Measurements from ENCODE around the gene NQO2. TPM values are rescaled to one million over a fixed set of nuclear protein-coding genes. Genes with fewer than 3 reads are reported as not detected.

Gene NQO2
- total RNA-seq, 3 donors from 2014 or later (not counting 1 experiment from before 2014, with no cell fraction given) = 13.1 to 21.7 (median 16.2) TPM

DNA sequence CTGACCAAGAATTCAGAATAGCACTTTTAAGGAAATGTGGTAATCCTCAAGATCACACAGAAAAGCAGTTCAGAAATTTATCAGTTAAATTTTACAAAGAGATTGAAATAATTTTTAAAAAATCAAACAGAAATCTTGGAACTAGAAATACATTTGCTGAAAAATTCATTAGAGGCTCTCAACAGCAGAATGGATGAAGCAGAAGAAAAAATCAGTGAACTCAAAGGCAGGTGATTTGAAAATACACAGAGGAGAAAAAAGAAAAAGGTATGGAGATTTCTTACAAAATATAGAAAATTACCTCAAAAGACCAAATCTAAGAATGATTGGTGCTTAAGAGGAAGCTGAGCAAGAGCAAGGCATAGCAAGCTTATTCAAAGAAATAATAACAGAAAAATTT, 11.5 kb downstream of the NQO2 start:
- H3K4me1 Mint-ChIP-seq = peaks cover 4 to 11% of the 10 kb centered on the region in 2 donors
- no peak overlapping the region for H3K27ac ChIP-seq (ENCODE audit: low read length)
- no peak for DNase-seq
- H3K27ac Mint-ChIP-seq = no peak overlapping the region
- no peak for ATAC-seq
- TF ChIP-seq, protein P1, sequence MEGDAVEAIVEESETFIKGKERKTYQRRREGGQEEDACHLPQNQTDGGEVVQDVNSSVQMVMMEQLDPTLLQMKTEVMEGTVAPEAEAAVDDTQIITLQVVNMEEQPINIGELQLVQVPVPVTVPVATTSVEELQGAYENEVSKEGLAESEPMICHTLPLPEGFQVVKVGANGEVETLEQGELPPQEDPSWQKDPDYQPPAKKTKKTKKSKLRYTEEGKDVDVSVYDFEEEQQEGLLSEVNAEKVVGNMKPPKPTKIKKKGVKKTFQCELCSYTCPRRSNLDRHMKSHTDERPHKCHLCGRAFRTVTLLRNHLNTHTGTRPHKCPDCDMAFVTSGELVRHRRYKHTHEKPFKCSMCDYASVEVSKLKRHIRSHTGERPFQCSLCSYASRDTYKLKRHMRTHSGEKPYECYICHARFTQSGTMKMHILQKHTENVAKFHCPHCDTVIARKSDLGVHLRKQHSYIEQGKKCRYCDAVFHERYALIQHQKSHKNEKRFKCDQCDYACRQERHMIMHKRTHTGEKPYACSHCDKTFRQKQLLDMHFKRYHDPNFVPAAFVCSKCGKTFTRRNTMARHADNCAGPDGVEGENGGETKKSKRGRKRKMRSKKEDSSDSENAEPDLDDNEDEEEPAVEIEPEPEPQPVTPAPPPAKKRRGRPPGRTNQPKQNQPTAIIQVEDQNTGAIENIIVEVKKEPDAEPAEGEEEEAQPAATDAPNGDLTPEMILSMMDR (IDR thresholded peaks at IDR 0.05) = no peak
- no peaks in the 10 kb centered on the region for H3K4me1 ChIP-seq (ENCODE audit: control insufficient read depth, insufficient read depth, low read length)
- H3K36me3 Mint-ChIP-seq = peaks cover 41% of the 10 kb centered on the region
- H3K4me3 ChIP-seq (ENCODE audit: low read length) = no peak overlapping the region
- peaks cover 12% of the 10 kb centered on the region for H3K9me3 ChIP-seq (ENCODE audit: control insufficient read depth, insufficient read depth, low read length)
- intact Hi-C loops (cut with micrococcal nuclease) = no loop called here
- peaks cover 0 to 12% of the 10 kb centered on the region in 2 donors for H3K9me3 Mint-ChIP-seq
- H3K4me3 Mint-ChIP-seq = no peak overlapping the region
- H3K36me3 ChIP-seq (ENCODE audit: control insufficient read depth, insufficient read depth, low read length) = peaks cover 46% of the 10 kb centered on the region
- H3K27me3 ChIP-seq (ENCODE audit: control insufficient read depth, insufficient read depth, low read length) = no peaks in the 10 kb centered on the region
- H3K27me3 Mint-ChIP-seq (ENCODE audit: low read depth in 2 of 2) = no peaks in the 10 kb centered on the region

DNA sequence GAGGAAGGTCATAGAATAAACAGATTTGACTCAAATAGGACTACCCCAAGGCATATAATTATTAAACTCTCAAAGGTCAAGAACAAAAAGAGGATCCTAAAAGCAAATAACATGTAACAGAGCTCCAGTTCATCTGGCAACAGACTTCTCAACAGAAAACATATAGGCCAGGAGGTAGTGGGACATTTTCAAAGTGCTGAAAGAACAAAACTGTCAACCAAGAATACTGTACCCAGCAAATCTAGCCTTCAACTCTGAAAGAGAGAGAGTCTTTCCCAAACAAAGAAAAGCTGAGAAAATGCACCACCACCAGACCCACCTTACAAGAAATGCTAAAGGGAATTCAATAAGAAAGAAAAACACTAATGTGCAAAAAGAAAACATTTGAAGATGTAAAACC, 11.9 kb downstream of the NQO2 start:
- Histone ChIP-seq H3K27ac (ENCODE audit: low read length) (no peak overlapping the region), H3K27me3 (ENCODE audit: control insufficient read depth, insufficient read depth, low read length) (no peaks in the 10 kb centered on the region), H3K9me3 (ENCODE audit: control insufficient read depth, insufficient read depth, low read length) (peaks cover 12% of the 10 kb centered on the region), H3K4me3 (ENCODE audit: low read length) (no peak overlapping the region), H3K4me1 (ENCODE audit: control insufficient read depth, insufficient read depth, low read length) (no peaks in the 10 kb centered on the region), H3K36me3 (ENCODE audit: control insufficient read depth, insufficient read depth, low read length) (peaks cover 43% of the 10 kb centered on the region)
- no peak overlapping the region for H3K27ac Mint-ChIP-seq
- TF ChIP-seq, protein P1 (IDR thresholded peaks at IDR 0.05) = no peak
- H3K27me3 Mint-ChIP-seq (ENCODE audit: low read depth in 2 of 2) = no peaks in the 10 kb centered on the region
- intact Hi-C loops (cut with micrococcal nuclease) = no loop called here
- DNase-seq (no peak), ATAC-seq (no peak)
- H3K9me3 Mint-ChIP-seq = peaks cover 0 to 12% of the 10 kb centered on the region in 2 donors
- peaks cover 40% of the 10 kb centered on the region for H3K36me3 Mint-ChIP-seq
- H3K4me3 Mint-ChIP-seq = no peak overlapping the region
- H3K4me1 Mint-ChIP-seq = peaks cover 4 to 10% of the 10 kb centered on the region in 2 donors

DNA sequence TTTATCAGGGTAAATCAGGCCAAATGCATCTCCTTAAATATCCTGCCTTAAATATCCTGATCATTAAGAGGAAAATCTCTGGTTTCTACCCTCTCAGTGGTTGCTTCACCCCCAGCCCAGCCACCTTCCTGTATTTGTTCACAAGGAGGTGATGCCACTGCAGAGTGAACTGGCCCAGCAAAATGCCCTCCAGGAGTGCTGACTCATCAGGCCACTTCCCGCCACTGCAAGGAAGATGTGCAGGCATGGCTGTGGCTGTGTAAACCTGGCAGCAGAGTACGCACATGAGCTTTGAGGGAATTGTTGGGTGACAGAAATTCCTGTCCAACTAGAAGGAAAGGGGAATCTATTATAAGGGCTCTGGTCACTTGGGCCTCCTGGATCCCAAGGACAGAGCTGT, 13.8 kb downstream of the NQO2 start:
- Mint-ChIP-seq H3K27ac (no peak overlapping the region), H3K9me3 (peaks cover 0 to 12% of the 10 kb centered on the region in 2 donors), H3K4me3 (no peak overlapping the region), H3K36me3 (peaks cover 33% of the 10 kb centered on the region), H3K27me3 (ENCODE audit: low read depth in 2 of 2) (no peaks in the 10 kb centered on the region), H3K4me1 (peaks cover 4 to 7% of the 10 kb centered on the region in 2 donors)
- WGBS (ENCODE audit: insufficient coverage) = 78% methylated on average over 2 of the region's 2 CpGs
- DNase-seq (no peak), ATAC-seq (peak in 1 of 3 donors; percentile 75)
- TF ChIP-seq, protein P1 (IDR thresholded peaks at IDR 0.05) = no peak
- Histone ChIP-seq H3K27ac (ENCODE audit: low read length) (no peak overlapping the region), H3K4me1 (ENCODE audit: control insufficient read depth, insufficient read depth, low read length) (no peaks in the 10 kb centered on the region), H3K36me3 (ENCODE audit: control insufficient read depth, insufficient read depth, low read length) (peaks cover 37% of the 10 kb centered on the region), H3K27me3 (ENCODE audit: control insufficient read depth, insufficient read depth, low read length) (no peaks in the 10 kb centered on the region), H3K9me3 (ENCODE audit: control insufficient read depth, insufficient read depth, low read length) (peaks cover 12% of the 10 kb centered on the region), H3K4me3 (ENCODE audit: low read length) (no peak overlapping the region)
- intact Hi-C loops (cut with micrococcal nuclease) = no loop called here

DNA sequence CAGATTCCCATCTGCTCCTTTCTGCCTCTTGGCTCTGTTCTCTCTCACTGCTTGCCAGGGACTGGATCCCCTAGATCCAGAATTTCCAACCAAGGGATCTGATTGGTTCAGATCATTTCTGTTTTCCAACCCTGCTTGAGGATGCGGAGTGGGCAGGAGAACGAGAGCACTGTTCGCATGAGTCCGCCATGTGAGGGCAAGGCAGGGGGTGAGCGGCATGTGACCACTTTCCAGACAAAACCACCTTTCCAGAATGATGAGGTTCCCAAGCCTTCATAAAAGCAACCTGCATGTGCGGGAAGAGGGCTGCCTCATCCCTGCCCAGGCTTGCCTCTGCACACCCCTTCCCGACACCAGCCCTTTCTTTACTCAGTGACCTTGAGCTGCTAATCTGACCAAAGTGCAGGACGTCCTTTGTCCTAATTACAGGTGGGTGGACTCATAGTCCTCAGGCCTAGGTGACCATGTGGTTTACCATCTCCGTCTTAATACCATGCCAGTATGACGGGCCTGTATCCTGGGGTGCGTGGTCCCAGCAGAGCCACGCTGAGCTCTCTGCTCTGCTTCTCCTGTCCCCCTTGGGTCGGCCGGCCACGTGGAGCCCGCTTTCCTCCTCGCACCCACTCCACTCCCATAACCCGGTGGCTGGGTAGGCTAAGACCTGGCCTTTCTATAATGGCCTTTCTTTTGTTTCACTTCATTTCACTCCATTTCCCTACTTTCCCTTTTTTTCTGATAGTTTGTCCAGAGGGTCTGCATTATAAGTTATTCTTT, 14.4 kb downstream of the NQO2 start:
- Mint-ChIP-seq H3K9me3 (peaks cover 0 to 12% of the 10 kb centered on the region in 2 donors), H3K27ac (no peak overlapping the region), H3K4me3 (no peak overlapping the region), H3K27me3 (ENCODE audit: low read depth in 2 of 2) (no peaks in the 10 kb centered on the region), H3K4me1 (peaks cover 4 to 7% of the 10 kb centered on the region in 2 donors), H3K36me3 (peaks cover 33% of the 10 kb centered on the region)
- H3K4me3 ChIP-seq (ENCODE audit: low read length) = no peak overlapping the region
- TF ChIP-seq, protein P1 (IDR thresholded peaks at IDR 0.05) = no peak
- 94% methylated on average over 18 of the region's 18 CpGs for WGBS (ENCODE audit: insufficient coverage)
- DNase-seq = no peak
- no peak overlapping the region for H3K27ac ChIP-seq (ENCODE audit: low read length)
- no peaks in the 10 kb centered on the region for H3K4me1 ChIP-seq (ENCODE audit: control insufficient read depth, insufficient read depth, low read length)
- peaks cover 12% of the 10 kb centered on the region for H3K9me3 ChIP-seq (ENCODE audit: control insufficient read depth, insufficient read depth, low read length)
- peaks cover 37% of the 10 kb centered on the region for H3K36me3 ChIP-seq (ENCODE audit: control insufficient read depth, insufficient read depth, low read length)
- no peak for ATAC-seq
- intact Hi-C loops (cut with micrococcal nuclease) = no loop called here
- no peaks in the 10 kb centered on the region for H3K27me3 ChIP-seq (ENCODE audit: control insufficient read depth, insufficient read depth, low read length)
